Gastroesophageal sphincter (tissue), 4 donors: ENCODE measurements around the gene SPG7. TPM values are rescaled to one million over a fixed set of nuclear protein-coding genes. Genes with fewer than 3 reads are reported as not detected.
"Not testable (repeated sequence)": the region's sequence is repeated elsewhere in the genome, so short reads cannot be mapped to it uniquely, and the experiment has no call there.

Experiments used
- ATAC-seq: fragments of 150-250 bp; one replicate; pipeline ENCODE4 v1.9.1; 2016; ENCODE audit warnings: mild to moderate bottlenecking, moderate library complexity
- H3K27ac ChIP-seq, 4 donors: fragments of 200-600 bp; sonication (generic) in 3 of 4; 1 replicate in 3 of 4; 2 replicates in 1 of 4; pipeline ENCODE4 v1.5.1; 2016 to 2019
- H3K27me3 ChIP-seq: fragments of 200-600 bp; sonication (generic); one replicate; pipeline ENCODE4 v1.5.1; 2019
- H3K36me3 ChIP-seq, 2 donors: fragments of 200-600 bp; sonication (generic); one replicate each; pipeline ENCODE4 v1.5.1; 2019; ENCODE audit warnings: control low read depth in 1 of 2
- H3K4me1 ChIP-seq, 3 donors: fragments of 200-600 bp; sonication (generic); 1 replicate in 2 of 3; 2 replicates in 1 of 3; pipeline ENCODE4 v1.5.1; 2016 to 2019; ENCODE audit warnings: control low read depth in 2 of 3
- H3K4me3 ChIP-seq, 2 donors: fragments of 200-600 bp; sonication (generic); one replicate each; pipeline ENCODE4 v1.5.1; 2019; ENCODE audit warnings: mild to moderate bottlenecking in 1 of 2, moderate library complexity in 1 of 2
- H3K9me3 ChIP-seq, 3 donors: fragments of 200-600 bp; sonication (generic); one replicate each; pipeline ENCODE4 v1.5.1; 2017 to 2019; ENCODE audit warnings: control low read depth in 2 of 3
- CTCF ChIP-seq, 4 experiments: fragments of 200-600 bp in 2 of 4; fragments of 450-650 bp in 2 of 4; sonication (generic) in 1 of 4; IDR thresholded peaks; one replicate each; pipeline ENCODE4 v1.5.1; 2017 to 2019; ENCODE audit warnings: antibody characterized with exemption in 4 of 4, mild to moderate bottlenecking in 2 of 4, moderate library complexity in 2 of 4
- EP300 ChIP-seq: sonication (generic); formaldehyde crosslinking; IDR thresholded peaks from one replicate; pipeline ENCODE4 v1.6.1; 2017; ENCODE audit warnings: antibody characterized with exemption, mild to moderate bottlenecking
- POLR2A ChIP-seq, 2 donors: fragments of 450-650 bp; IDR thresholded peaks; one replicate each; pipeline ENCODE4 v1.6.1; 2017; ENCODE audit warnings: antibody characterized with exemption in 2 of 2, mild to moderate bottlenecking in 2 of 2, moderate library complexity in 1 of 2
- POLR2AphosphoS5 ChIP-seq: sonication (generic); formaldehyde crosslinking; IDR thresholded peaks from one replicate; pipeline ENCODE4 v1.6.1; 2017; ENCODE audit warnings: antibody characterized with exemption
- WGBS, 2 donors: methylation state at CpG; one replicate each; pipeline ENCODE4 v1.1.5; 2018; ENCODE audit warnings: low coverage in 1 of 2; 5-methylcytosine and 5-hydroxymethylcytosine counted together
- total RNA-seq, 4 donors: library from RNA; depleted of rRNA; stranded (reverse); fragments of >200 nt; gene quantifications; one replicate each; pipeline ENCODE4 v1.1.0, GENCODE V29; 2016

Gene SPG7
- total RNA-seq, 4 donors from 2014 or later: 80.9 to 160 (median 98.2) TPM

GRCh38 chr16:89569506-89570341 lies 61.5 kb downstream of the SPG7 start:
- no peaks in the 10 kb centered on the region for H3K9me3 ChIP-seq
- H3K27me3 ChIP-seq: peaks cover 68% of the 10 kb centered on the region
- peaks cover 0 to 3% of the 10 kb centered on the region in 2 donors for H3K36me3 ChIP-seq
- TF ChIP-seq CTCF (IDR thresholded peaks at IDR 0.05): no peak
- no peak for TF ChIP-seq EP300
- no peak for TF ChIP-seq POLR2AphosphoS5
- no peak for TF ChIP-seq POLR2A (IDR thresholded peaks at IDR 0.05)
- no peak overlapping the region for H3K4me3 ChIP-seq
- H3K27ac ChIP-seq: no peak overlapping the region
- peaks cover 0 to 24% (median 20%) of the 10 kb centered on the region in 3 donors for H3K4me1 ChIP-seq
- WGBS, 2 donors: 93% methylated on average over 3 of the region's 23 CpGs; no CpG with 5 or more reads in 1 of the 2 donors
- no peak for ATAC-seq

DNA sequence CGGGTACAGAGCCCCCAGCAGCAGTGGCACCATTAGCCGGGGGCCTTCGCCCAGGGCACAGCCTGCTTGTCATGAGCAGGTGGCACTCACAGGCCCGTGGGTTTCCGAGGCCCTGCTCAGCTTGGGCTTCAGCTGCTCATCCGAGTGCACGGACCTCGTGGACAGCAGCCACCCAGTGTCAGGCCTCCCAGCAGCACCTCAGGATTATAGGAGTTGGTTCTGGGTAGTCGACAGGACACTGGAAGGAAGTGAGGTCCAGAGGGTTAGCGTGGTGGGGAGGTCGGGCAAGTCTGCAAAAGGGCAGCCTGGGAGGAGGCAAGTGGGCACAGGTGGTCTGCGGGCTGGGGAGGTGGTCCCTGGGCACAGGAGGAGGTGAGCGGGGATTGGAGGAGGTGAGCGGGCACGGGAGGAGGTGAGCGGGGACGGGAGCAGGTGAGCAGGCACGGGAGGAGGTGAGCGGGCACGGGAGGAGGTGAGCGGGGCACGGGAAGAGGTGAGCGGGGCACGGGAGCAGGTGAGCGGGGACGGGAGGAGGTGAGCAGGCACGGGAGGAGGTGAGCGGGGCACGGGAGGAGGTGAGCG lies 62.2 kb downstream of the SPG7 start:
- no peak for TF ChIP-seq CTCF (IDR thresholded peaks at IDR 0.05)
- no peak for TF ChIP-seq POLR2AphosphoS5
- TF ChIP-seq POLR2A (IDR thresholded peaks at IDR 0.05): no peak
- no peak for TF ChIP-seq EP300
- H3K9me3 ChIP-seq: no peaks in the 10 kb centered on the region
- no peaks in the 10 kb centered on the region for H3K36me3 ChIP-seq
- no peak for ATAC-seq
- H3K4me3 ChIP-seq: no peak overlapping the region
- peaks cover 75% of the 10 kb centered on the region for H3K27me3 ChIP-seq
- WGBS, 2 donors: 96% methylated on average over 7 of the region's 30 CpGs; no CpG with 5 or more reads in 1 of the 2 donors
- H3K27ac ChIP-seq: no peak overlapping the region
- peaks cover 0 to 24% (median 20%) of the 10 kb centered on the region in 3 donors for H3K4me1 ChIP-seq

- not testable (repeated sequence) for H3K36me3 ChIP-seq, H3K27ac ChIP-seq, ATAC-seq, H3K9me3 ChIP-seq, H3K4me3 ChIP-seq
- Histone ChIP-seq H3K27me3 (peaks cover 82% of the 10 kb centered on the region), H3K4me1 (peaks cover 0 to 24% (median 17%) of the 10 kb centered on the region in 3 donors)
- 87 to 89% methylated on average over 3 to 17 of the region's 36 CpGs for WGBS, 2 donors
Measured at GRCh38 chr16:89570983-89571598, 62.9 kb downstream of the SPG7 start.

GRCh38 chr16:89571636-89572035 lies 63.4 kb downstream of the SPG7 start:
- Histone ChIP-seq H3K27me3 (peaks cover 87% of the 10 kb centered on the region), H3K4me1 (peaks cover 0 to 24% (median 14%) of the 10 kb centered on the region in 3 donors), H3K27ac (no peak overlapping the region), H3K9me3 (no peaks in the 10 kb centered on the region), H3K36me3 (no peaks in the 10 kb centered on the region), H3K4me3 (no peak overlapping the region)
- ATAC-seq: no peak
- WGBS, 2 donors: no CpG with 5 or more reads among the region's 18 CpGs
- no peak for TF ChIP-seq CTCF (IDR thresholded peaks at IDR 0.05)
- no peak for TF ChIP-seq POLR2A (IDR thresholded peaks at IDR 0.05)
- TF ChIP-seq EP300: no peak
- no peak for TF ChIP-seq POLR2AphosphoS5

GRCh38 chr16:89572073-89572484 lies 63.9 kb downstream of the SPG7 start:
- no peaks in the 10 kb centered on the region for H3K9me3 ChIP-seq
- peaks cover 92% of the 10 kb centered on the region for H3K27me3 ChIP-seq
- peaks cover 0 to 24% (median 14%) of the 10 kb centered on the region in 3 donors for H3K4me1 ChIP-seq
- no peak for TF ChIP-seq POLR2AphosphoS5
- TF ChIP-seq EP300: no peak
- no peak for TF ChIP-seq POLR2A (IDR thresholded peaks at IDR 0.05)
- TF ChIP-seq CTCF (IDR thresholded peaks at IDR 0.05): no peak
- no peaks in the 10 kb centered on the region for H3K36me3 ChIP-seq
- 20 to 35% methylated on average over 1 to 7 of the region's 14 CpGs for WGBS, 2 donors
- no peak overlapping the region for H3K27ac ChIP-seq
- no peak overlapping the region for H3K4me3 ChIP-seq
- ATAC-seq: no peak
